ENCODE results near the gene ABI3BP. TPM values are rescaled to one million over a fixed set of nuclear protein-coding genes. Genes with fewer than 3 reads are reported as not detected.

Gene ABI3BP
- total RNA-seq, 1 experiment from 2014 or later: 0.15 TPM

DNA sequence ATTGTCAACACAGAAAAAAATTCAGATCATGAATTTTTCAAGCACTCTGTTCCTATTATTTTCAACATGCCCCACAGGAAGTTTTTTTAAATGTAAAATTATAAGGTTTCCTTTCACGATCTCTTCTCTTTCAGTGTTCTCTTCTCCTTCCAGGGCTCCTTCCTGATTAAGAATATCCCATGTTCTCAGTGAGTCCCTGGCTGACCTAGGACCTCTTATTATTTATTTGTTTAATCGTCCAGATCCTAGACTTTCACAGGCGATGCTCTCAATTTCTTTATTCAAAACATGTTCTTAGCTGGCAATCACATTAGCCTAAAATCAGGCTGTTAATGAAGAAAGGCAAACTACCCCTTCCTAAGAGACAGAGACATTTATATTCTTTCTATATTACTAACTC, 124.3 kb downstream of the ABI3BP start:
- ATAC-seq (no peak), DNase-seq (ENCODE audit: low read depth, low spot score) (no peak)
- no TSS peak for BruUV-seq (replicated peaks)
- no peaks in the 10 kb centered on the region for H3K79me2 ChIP-seq (ENCODE audit: insufficient read depth, low read length)
- POLR2A ChIA-PET: no interaction called here
- RAD21 ChIA-PET (ENCODE audit: low non-redundant PET in 1 of 2, low total read pairs in 2 of 2, uncharacterized antibody in 2 of 2, unreplicated experiment in 2 of 2): no interaction called here
- intact Hi-C loops (cut with micrococcal nuclease): loop anchor here (5.0 kb wide), 1 partner anchor 203 kb away; no protein-coding TSS in a partner anchor
- CTCF ChIA-PET: no interaction called here
- H2AFZ ChIP-seq (ENCODE audit: low read depth, low read length, poor library complexity, severe bottlenecking): no peak overlapping the region
- no peak overlapping the region for H3K4me2 ChIP-seq (ENCODE audit: low read length)
- TF ChIP-seq CEBPB (IDR thresholded peaks at IDR 0.05; ENCODE audit: low read depth): no peak
- TF ChIP-seq, protein P1, sequence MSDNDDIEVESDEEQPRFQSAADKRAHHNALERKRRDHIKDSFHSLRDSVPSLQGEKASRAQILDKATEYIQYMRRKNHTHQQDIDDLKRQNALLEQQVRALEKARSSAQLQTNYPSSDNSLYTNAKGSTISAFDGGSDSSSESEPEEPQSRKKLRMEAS (IDR thresholded peaks at IDR 0.05): no peak
- TF ChIP-seq, protein P2, sequence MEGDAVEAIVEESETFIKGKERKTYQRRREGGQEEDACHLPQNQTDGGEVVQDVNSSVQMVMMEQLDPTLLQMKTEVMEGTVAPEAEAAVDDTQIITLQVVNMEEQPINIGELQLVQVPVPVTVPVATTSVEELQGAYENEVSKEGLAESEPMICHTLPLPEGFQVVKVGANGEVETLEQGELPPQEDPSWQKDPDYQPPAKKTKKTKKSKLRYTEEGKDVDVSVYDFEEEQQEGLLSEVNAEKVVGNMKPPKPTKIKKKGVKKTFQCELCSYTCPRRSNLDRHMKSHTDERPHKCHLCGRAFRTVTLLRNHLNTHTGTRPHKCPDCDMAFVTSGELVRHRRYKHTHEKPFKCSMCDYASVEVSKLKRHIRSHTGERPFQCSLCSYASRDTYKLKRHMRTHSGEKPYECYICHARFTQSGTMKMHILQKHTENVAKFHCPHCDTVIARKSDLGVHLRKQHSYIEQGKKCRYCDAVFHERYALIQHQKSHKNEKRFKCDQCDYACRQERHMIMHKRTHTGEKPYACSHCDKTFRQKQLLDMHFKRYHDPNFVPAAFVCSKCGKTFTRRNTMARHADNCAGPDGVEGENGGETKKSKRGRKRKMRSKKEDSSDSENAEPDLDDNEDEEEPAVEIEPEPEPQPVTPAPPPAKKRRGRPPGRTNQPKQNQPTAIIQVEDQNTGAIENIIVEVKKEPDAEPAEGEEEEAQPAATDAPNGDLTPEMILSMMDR (IDR thresholded peaks at IDR 0.05 in 2 of 3, conservative IDR thresholded peaks at IDR 0.05 in 1 of 3; ENCODE audit: borderline replicate concordance in 1 of 3, insufficient read depth in 1 of 3, low read depth in 2 of 3, low read length in 2 of 3): no peak
- no peak for TF ChIP-seq TCF7L2 (IDR thresholded peaks at IDR 0.05; ENCODE audit: borderline replicate concordance, extremely low read depth, insufficient read depth, insufficient read length)
- no peak for TF ChIP-seq EGR1 (IDR thresholded peaks at IDR 0.05; ENCODE audit: low read depth)
- no peak for TF ChIP-seq RAD21 (IDR thresholded peaks at IDR 0.05; ENCODE audit: low read depth)
- no peak for TF ChIP-seq REST (IDR thresholded peaks at IDR 0.05; ENCODE audit: low read depth)
- TF ChIP-seq ATF3 (IDR thresholded peaks at IDR 0.05): no peak
- no peak for TF ChIP-seq FOSL1 (IDR thresholded peaks at IDR 0.05; ENCODE audit: low read depth)
- TF ChIP-seq POLR2AphosphoS5 (IDR thresholded peaks at IDR 0.05; ENCODE audit: low read depth, low read length): no peak
- TF ChIP-seq EZH2 (IDR thresholded peaks at IDR 0.05): no peak
- no peak for TF ChIP-seq YY1 (IDR thresholded peaks at IDR 0.05; ENCODE audit: extremely low read depth, insufficient replicate concordance, low read depth, low read length)
- TF ChIP-seq, protein P3, sequence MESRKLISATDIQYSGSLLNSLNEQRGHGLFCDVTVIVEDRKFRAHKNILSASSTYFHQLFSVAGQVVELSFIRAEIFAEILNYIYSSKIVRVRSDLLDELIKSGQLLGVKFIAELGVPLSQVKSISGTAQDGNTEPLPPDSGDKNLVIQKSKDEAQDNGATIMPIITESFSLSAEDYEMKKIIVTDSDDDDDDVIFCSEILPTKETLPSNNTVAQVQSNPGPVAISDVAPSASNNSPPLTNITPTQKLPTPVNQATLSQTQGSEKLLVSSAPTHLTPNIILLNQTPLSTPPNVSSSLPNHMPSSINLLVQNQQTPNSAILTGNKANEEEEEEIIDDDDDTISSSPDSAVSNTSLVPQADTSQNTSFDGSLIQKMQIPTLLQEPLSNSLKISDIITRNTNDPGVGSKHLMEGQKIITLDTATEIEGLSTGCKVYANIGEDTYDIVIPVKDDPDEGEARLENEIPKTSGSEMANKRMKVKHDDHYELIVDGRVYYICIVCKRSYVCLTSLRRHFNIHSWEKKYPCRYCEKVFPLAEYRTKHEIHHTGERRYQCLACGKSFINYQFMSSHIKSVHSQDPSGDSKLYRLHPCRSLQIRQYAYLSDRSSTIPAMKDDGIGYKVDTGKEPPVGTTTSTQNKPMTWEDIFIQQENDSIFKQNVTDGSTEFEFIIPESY (IDR thresholded peaks at IDR 0.05; ENCODE audit: extremely low read depth, insufficient replicate concordance, low read length): no peak
- no peaks in the 10 kb centered on the region for H3K9me3 ChIP-seq (ENCODE audit: control insufficient read depth in 1 of 2, insufficient read depth in 1 of 2, low read depth in 1 of 2, low read length in 2 of 2)
- H3K4me1 ChIP-seq (ENCODE audit: control insufficient read depth in 1 of 2, insufficient read depth in 2 of 2, low read length in 2 of 2): no peaks in the 10 kb centered on the region
- no peak overlapping the region for H3K27ac ChIP-seq (ENCODE audit: low read depth, low read length)
- H3K36me3 ChIP-seq (ENCODE audit: control insufficient read depth in 1 of 2, insufficient read depth in 2 of 2, low read length in 2 of 2): no peaks in the 10 kb centered on the region
- H3K9ac ChIP-seq (ENCODE audit: low read length): no peak overlapping the region
- H3K9me2 ChIP-seq (ENCODE audit: insufficient read depth): no peaks in the 10 kb centered on the region
- no peaks in the 10 kb centered on the region for H4K20me1 ChIP-seq (ENCODE audit: insufficient read depth)
- H3K27me3 ChIP-seq (ENCODE audit: insufficient read depth, low read length): no peaks in the 10 kb centered on the region
- H3K4me3 ChIP-seq (replicated peaks in 1 of 2; ENCODE audit: low read depth in 1 of 2, low read length in 2 of 2): no peak overlapping the region
